ENCODE results near the gene PRR35. TPM values are rescaled to one million over a fixed set of nuclear protein-coding genes. Genes with fewer than 3 reads are reported as not detected.
A peak's percentile ranks its signal among the peaks of the same experiment; 100 is the strongest.

PRR35 gene
- total and polyA plus RNA-seq, 4 donors, result not detected

- H3K36me3 ChIP-seq (ENCODE audit: control insufficient read depth in 4 of 4, insufficient read depth in 3 of 4, low read depth in 1 of 4, low read length in 3 of 4), result no peaks in the 10 kb centered on the region
- H3K4me3 ChIP-seq (ENCODE audit: low read depth in 1 of 3, low read length in 3 of 3), result no peak overlapping the region
- DNase-seq (ENCODE audit: low spot score), result no peak
- WGBS, result 77% methylated on average over 21 of the region's 21 CpGs
- H3K27ac ChIP-seq (ENCODE audit: low read depth in 1 of 2, low read length in 2 of 2), result no peak overlapping the region
- no peaks in the 10 kb centered on the region for H3K9me3 ChIP-seq (ENCODE audit: control insufficient read depth in 4 of 4, low read length in 3 of 4)
- H3K4me1 ChIP-seq (ENCODE audit: control insufficient read depth in 4 of 4, insufficient read depth in 4 of 4, low read length in 3 of 4), result peaks cover 12 to 46% (median 37%) of the 10 kb centered on the region in 4 donors
- H3K9ac ChIP-seq (ENCODE audit: low read depth in 1 of 2, low read length in 2 of 2), result peak overlapping the region in 1 of 2 donors; percentile 12
- H3K27me3 ChIP-seq (ENCODE audit: control insufficient read depth in 4 of 4, insufficient read depth in 4 of 4, low read length in 3 of 4), result no peaks in the 10 kb centered on the region
- TF ChIP-seq RAD21 (IDR thresholded peaks at IDR 0.05) (peak in 1 of 2 donors; percentile 25), RXRA (IDR thresholded peaks at IDR 0.05) (peak in 1 of 2 donors; percentile 21), HNF4G (IDR thresholded peaks at IDR 0.05) (no peak)
Measured at GRCh38 chr16:582614-583331, 22.6 kb downstream of the PRR35 start.

GRCh38 chr16:583470-583814, 23.2 kb downstream of the PRR35 start:
- Histone ChIP-seq H3K9me3 (ENCODE audit: control insufficient read depth in 4 of 4, low read length in 3 of 4) (no peaks in the 10 kb centered on the region), H3K27me3 (ENCODE audit: control insufficient read depth in 4 of 4, insufficient read depth in 4 of 4, low read length in 3 of 4) (no peaks in the 10 kb centered on the region), H3K4me3 (ENCODE audit: low read depth in 1 of 3, low read length in 3 of 3) (no peak overlapping the region), H3K36me3 (ENCODE audit: control insufficient read depth in 4 of 4, insufficient read depth in 3 of 4, low read depth in 1 of 4, low read length in 3 of 4) (no peaks in the 10 kb centered on the region), H3K4me1 (ENCODE audit: control insufficient read depth in 4 of 4, insufficient read depth in 4 of 4, low read length in 3 of 4) (peaks cover 14 to 53% (median 39%) of the 10 kb centered on the region in 4 donors), H3K27ac (ENCODE audit: low read depth in 1 of 2, low read length in 2 of 2) (peak overlapping the region in 1 of 2 donors; percentile 34), H3K9ac (ENCODE audit: low read depth in 1 of 2, low read length in 2 of 2) (no peak overlapping the region)
- TF ChIP-seq EGR1 (IDR thresholded peaks at IDR 0.05; ENCODE audit: low read depth in 2 of 2), result no peak
- no peak for TF ChIP-seq TAF1 (conservative IDR thresholded peaks at IDR 0.05)
- TF ChIP-seq FOXA2 (IDR thresholded peaks at IDR 0.05), result no peak
- TF ChIP-seq YY1 (IDR thresholded peaks at IDR 0.05), result no peak
- no peak for TF ChIP-seq RXRA (IDR thresholded peaks at IDR 0.05)
- no peak for TF ChIP-seq RAD21 (IDR thresholded peaks at IDR 0.05)
- DNase-seq (ENCODE audit: low spot score), result no peak
- 45% methylated on average over 16 of the region's 16 CpGs for WGBS

- WGBS, result 65% methylated on average over 38 of the region's 38 CpGs
- no peak for DNase-seq (ENCODE audit: low spot score)
- Histone ChIP-seq H3K9me3 (ENCODE audit: control insufficient read depth in 4 of 4, low read length in 3 of 4) (no peaks in the 10 kb centered on the region), H3K9ac (ENCODE audit: low read depth in 1 of 2, low read length in 2 of 2) (no peak overlapping the region), H3K36me3 (ENCODE audit: control insufficient read depth in 4 of 4, insufficient read depth in 3 of 4, low read depth in 1 of 4, low read length in 3 of 4) (no peaks in the 10 kb centered on the region), H3K27me3 (ENCODE audit: control insufficient read depth in 4 of 4, insufficient read depth in 4 of 4, low read length in 3 of 4) (no peaks in the 10 kb centered on the region), H3K4me1 (ENCODE audit: control insufficient read depth in 4 of 4, insufficient read depth in 4 of 4, low read length in 3 of 4) (peaks cover 14 to 50% (median 39%) of the 10 kb centered on the region in 4 donors), H3K27ac (ENCODE audit: low read depth in 1 of 2, low read length in 2 of 2) (peak overlapping the region in 1 of 2 donors; percentile 34), H3K4me3 (ENCODE audit: low read depth in 1 of 3, low read length in 3 of 3) (no peak overlapping the region)
- TF ChIP-seq HNF4A (conservative IDR thresholded peaks at IDR 0.05) (no peak), CTCF (IDR thresholded peaks at IDR 0.05; ENCODE audit: low read depth, low read length, missing input control) (no peak), RXRA (IDR thresholded peaks at IDR 0.05) (no peak), NR2F2 (IDR thresholded peaks at IDR 0.05) (no peak), EGR1 (IDR thresholded peaks at IDR 0.05; ENCODE audit: low read depth in 2 of 2) (no peak)
Measured at GRCh38 chr16:583815-584591, 23.8 kb downstream of the PRR35 start.

- TF ChIP-seq HNF4A (conservative IDR thresholded peaks at IDR 0.05) (peak; percentile 61 to 76), HNF4G (IDR thresholded peaks at IDR 0.05) (no peak), ATF3 (IDR thresholded peaks at IDR 0.05) (no peak), RXRA (IDR thresholded peaks at IDR 0.05) (peak; percentile 50 to 61), FOXA1 (IDR thresholded peaks at IDR 0.05) (no peak), CTCF (IDR thresholded peaks at IDR 0.05; ENCODE audit: low read depth, low read length, missing input control) (peak; percentile 32), RAD21 (IDR thresholded peaks at IDR 0.05) (peak in 1 of 2 donors; percentile 54)
- no peaks in the 10 kb centered on the region for H3K36me3 ChIP-seq (ENCODE audit: control insufficient read depth in 4 of 4, insufficient read depth in 3 of 4, low read depth in 1 of 4, low read length in 3 of 4)
- no peak overlapping the region for H3K9ac ChIP-seq (ENCODE audit: low read depth in 1 of 2, low read length in 2 of 2)
- H3K4me1 ChIP-seq (ENCODE audit: control insufficient read depth in 4 of 4, insufficient read depth in 4 of 4, low read length in 3 of 4), result peaks cover 14 to 50% (median 38%) of the 10 kb centered on the region in 4 donors
- no peaks in the 10 kb centered on the region for H3K9me3 ChIP-seq (ENCODE audit: control insufficient read depth in 4 of 4, low read length in 3 of 4)
- H3K27me3 ChIP-seq (ENCODE audit: control insufficient read depth in 4 of 4, insufficient read depth in 4 of 4, low read length in 3 of 4), result no peaks in the 10 kb centered on the region
- 11% methylated on average over 10 of the region's 10 CpGs for WGBS
- no peak overlapping the region for H3K4me3 ChIP-seq (ENCODE audit: low read depth in 1 of 3, low read length in 3 of 3)
- no peak overlapping the region for H3K27ac ChIP-seq (ENCODE audit: low read depth in 1 of 2, low read length in 2 of 2)
- DNase-seq (ENCODE audit: low spot score), result no peak
Measured at GRCh38 chr16:585351-585750, 25.2 kb downstream of the PRR35 start.
